PFSK-1 (cell line): ENCODE data around the gene GSS.

Source experiments
- POLR2AphosphoS5 ChIP-seq: IDR thresholded peaks from 2 replicates; pipeline ENCODE4 v1.6.1; 2012; ENCODE audit warnings: low read depth, mild to moderate bottlenecking, control low read depth, low read length, moderate library complexity
- SIN3A ChIP-seq: IDR thresholded peaks from 2 replicates; pipeline ENCODE4 v1.6.1; 2012; ENCODE audit warnings: mild to moderate bottlenecking, low read length, moderate library complexity, borderline replicate concordance; ENCODE audit not compliant: insufficient read depth
- TAF1 ChIP-seq: IDR thresholded peaks from 2 replicates; pipeline ENCODE4 v1.6.1; 2012; ENCODE audit warnings: low read length, control low read depth, borderline replicate concordance; ENCODE audit not compliant: insufficient read depth
- TF ChIP-seq, protein P1 (sequence below), 2 experiments: IDR thresholded peaks; 2 replicates each; pipeline versions ENCODE4 v1.6.1 to v1.8.0; 2011 to 2012; ENCODE audit warnings: low read depth in 2 of 2, low read length in 2 of 2, control low read depth in 1 of 2, inconsistent platforms in 1 of 2, mild to moderate bottlenecking in 1 of 2, moderate library complexity in 1 of 2; ENCODE audit not compliant: insufficient read depth in 1 of 2

DNA sequence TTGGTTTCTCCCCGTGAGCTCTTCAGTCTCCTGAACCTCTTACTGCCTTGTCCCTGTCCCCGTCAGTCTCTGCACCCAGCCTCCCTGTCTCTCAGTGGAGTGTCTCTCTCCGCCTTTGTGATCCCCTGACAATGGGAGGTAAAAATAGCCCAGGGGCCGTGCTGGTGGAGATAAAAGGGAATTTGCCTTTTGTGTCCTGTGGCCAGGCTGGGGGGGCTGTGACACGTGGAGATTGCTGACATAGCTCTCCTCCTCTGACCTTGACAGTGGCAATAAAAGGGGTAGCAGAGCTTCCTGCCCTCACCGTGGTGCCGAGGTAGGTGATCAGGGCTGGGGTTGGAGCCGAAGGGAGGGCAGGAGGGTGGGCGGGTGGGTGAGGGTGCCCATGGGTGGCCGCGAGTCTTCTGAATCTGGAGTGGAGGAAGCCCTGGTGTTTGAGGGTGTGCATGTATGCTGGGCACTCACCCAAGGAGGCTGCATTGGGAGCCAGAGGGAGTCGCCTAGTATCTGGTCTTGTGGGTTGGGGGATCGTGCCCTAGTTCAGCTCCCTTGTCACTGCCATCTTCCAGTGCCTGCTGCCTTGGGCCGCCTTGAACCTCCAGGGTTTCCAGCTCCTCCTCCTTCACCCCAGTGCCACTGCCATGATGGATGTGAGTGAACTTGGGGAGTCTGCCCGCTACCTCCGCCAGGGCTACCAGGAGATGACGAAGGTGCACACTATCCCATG is 21.9 kb upstream of the GSS start:
- TF ChIP-seq POLR2AphosphoS5 (no peak), SIN3A (no peak), TAF1 (no peak)
- TF ChIP-seq, protein P1, sequence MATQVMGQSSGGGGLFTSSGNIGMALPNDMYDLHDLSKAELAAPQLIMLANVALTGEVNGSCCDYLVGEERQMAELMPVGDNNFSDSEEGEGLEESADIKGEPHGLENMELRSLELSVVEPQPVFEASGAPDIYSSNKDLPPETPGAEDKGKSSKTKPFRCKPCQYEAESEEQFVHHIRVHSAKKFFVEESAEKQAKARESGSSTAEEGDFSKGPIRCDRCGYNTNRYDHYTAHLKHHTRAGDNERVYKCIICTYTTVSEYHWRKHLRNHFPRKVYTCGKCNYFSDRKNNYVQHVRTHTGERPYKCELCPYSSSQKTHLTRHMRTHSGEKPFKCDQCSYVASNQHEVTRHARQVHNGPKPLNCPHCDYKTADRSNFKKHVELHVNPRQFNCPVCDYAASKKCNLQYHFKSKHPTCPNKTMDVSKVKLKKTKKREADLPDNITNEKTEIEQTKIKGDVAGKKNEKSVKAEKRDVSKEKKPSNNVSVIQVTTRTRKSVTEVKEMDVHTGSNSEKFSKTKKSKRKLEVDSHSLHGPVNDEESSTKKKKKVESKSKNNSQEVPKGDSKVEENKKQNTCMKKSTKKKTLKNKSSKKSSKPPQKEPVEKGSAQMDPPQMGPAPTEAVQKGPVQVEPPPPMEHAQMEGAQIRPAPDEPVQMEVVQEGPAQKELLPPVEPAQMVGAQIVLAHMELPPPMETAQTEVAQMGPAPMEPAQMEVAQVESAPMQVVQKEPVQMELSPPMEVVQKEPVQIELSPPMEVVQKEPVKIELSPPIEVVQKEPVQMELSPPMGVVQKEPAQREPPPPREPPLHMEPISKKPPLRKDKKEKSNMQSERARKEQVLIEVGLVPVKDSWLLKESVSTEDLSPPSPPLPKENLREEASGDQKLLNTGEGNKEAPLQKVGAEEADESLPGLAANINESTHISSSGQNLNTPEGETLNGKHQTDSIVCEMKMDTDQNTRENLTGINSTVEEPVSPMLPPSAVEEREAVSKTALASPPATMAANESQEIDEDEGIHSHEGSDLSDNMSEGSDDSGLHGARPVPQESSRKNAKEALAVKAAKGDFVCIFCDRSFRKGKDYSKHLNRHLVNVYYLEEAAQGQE (IDR thresholded peaks at IDR 0.05; ENCODE audit: insufficient read depth in 1 of 2, low read depth in 2 of 2, low read length in 2 of 2): no peak
